ENCODE results near the gene APLP1.

GRCh38 chr19:35869327-35870123, 1.2 kb downstream of the APLP1 start:
- TF ChIP-seq CTCF (IDR thresholded peaks at IDR 0.05): no peak
- TF ChIP-seq POLR2AphosphoS5 (IDR thresholded peaks at IDR 0.05): no peak
- TF ChIP-seq POLR2A (IDR thresholded peaks at IDR 0.05): no peak
